Right hindlimb (tissue), 1 donor: ENCODE data around the gene ADAMTS3.

Experiments used
- DNase-seq: peaks from one replicate; pipeline ENCODE4 v3.0.0-alpha.2; 2018

The ADAMTS3 gene

DNA sequence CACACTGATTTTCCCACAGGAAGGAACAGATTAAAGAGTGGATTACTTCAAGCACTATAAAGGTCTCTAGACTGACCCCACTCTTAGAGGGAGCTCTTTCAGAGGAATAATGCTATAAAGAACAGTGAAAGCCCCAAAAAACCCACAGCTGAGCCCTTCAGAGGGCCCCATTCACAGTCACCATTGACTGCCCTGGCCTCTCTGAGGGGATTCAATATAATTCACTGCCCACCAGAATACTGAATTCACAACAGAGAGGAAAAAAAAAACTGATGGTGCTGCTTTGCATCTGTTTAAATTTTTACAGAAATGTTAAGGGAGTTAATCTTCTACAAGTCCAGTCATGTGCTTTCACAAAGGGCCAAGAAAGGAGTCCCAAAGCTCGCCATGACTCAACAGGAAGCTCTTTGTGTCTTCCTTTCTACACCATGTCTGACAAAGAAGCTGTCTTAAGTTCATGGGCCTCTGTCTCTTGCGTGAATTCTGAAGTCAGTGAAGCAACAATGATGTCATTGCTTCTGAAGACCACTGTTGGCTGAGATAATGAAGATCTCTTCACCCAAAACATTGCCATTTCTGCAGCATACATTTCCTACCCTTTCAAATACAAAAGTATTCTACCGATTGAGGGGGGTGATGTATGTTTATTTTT lies 174.9 kb downstream of the ADAMTS3 start:
- DNase-seq = no peak

DNA sequence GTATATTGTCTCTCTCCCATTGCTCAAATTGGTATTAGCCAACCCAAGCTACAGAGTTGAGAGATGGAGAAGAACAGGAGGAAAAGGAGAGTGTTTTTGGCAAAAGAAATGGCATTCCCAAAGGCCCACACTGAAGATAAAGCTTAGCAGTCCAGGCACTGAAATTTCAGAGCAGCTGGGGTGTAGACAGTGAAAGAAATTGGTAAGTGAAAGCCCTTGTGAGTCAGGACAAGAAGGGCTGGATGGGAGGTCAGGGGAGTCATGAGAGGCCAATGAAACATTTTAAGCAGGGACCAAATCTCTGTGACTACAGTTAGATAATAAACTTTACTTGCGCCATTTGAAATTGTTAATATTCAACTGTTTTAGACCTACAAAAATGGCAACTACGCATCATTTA lies 177.7 kb downstream of the ADAMTS3 start:
- DNase-seq = no peak

- DNase-seq = no peak
Measured at GRCh38 chr4:72390409-72390808, 178.6 kb downstream of the ADAMTS3 start.

GRCh38 chr4:72388521-72388920 lies 180.5 kb downstream of the ADAMTS3 start:
- no peak for DNase-seq

DNA sequence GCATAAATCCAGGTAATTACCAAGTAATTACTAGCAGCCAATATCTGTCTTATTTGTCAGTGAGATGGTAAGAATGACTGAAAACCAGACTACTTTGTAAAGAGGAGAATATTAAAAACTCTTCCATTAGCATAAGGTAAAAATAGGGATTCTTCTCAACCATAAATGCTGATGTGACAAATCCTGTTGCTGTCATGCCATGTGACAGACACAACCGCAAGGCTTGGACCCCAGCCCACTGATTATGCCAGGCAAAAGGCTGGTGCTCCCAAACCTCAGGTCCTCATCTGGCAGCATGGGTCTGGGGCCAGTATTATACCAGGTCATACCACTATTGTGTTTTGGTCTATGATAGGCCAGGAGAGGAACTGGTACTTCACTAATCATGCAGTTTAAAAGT lies 181.1 kb downstream of the ADAMTS3 start:
- DNase-seq = no peak

- no peak for DNase-seq
Measured at GRCh38 chr4:72383439-72383838, 185.6 kb downstream of the ADAMTS3 start.

DNA sequence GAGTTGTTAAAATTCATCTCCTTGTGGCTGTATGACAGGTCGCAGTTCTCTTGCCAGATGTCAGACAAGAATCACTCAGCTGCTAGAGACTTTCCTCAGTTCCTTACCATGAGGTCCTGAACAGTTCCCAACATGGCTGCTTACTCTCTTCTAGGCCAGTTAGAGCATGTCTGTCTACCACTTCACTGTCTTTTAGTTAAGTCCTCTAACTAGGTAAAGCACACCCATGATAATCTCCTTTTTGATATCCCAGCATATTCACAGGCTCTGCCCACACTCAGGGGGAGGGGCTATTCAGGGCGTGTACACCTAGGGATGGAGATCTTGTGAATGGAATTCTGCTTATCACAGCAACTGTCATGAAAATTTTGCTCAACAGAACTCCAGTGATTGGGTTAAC lies 190.1 kb downstream of the ADAMTS3 start:
- no peak for DNase-seq

DNA sequence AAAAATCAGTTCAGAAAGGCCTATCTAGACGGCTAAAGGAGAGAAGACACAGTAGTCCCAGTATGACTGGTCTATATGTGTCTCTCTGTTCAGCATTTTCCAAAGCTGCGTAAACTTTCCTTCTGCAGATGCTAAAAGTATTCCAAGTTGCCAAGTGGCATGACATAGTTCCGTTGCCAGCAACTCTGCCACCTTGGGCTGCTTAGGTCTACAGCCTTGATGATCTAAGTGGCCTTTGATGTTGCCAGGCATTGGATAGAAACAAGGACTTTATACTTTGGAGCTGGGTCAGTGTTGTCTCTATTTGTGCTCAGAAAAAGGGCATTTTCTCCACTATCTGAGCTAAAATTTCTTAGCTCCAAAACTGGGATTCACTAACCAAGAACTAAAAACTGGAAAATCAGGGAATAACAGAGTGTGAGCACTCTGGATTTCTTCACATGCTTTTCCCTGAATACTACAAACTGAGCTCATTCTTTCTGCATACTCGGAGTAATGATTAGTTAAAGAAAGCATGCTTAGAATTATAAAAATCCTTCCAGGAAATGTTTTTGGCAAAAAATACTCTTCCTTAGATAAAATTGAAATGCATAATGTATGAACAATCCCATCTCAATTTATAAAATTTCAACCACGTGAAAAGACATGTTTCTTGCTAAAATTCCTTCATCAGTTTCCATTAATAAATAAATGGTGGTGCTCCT lies 191.4 kb downstream of the ADAMTS3 start:
- no peak for DNase-seq

GRCh38 chr4:72376901-72377300 lies 192.1 kb downstream of the ADAMTS3 start:
- DNase-seq = no peak

- DNase-seq = peak; percentile 45
Measured at GRCh38 chr4:72375073-72375736, 193.8 kb downstream of the ADAMTS3 start.

GRCh38 chr4:72374159-72374558 lies 194.9 kb downstream of the ADAMTS3 start:
- DNase-seq = no peak

DNA sequence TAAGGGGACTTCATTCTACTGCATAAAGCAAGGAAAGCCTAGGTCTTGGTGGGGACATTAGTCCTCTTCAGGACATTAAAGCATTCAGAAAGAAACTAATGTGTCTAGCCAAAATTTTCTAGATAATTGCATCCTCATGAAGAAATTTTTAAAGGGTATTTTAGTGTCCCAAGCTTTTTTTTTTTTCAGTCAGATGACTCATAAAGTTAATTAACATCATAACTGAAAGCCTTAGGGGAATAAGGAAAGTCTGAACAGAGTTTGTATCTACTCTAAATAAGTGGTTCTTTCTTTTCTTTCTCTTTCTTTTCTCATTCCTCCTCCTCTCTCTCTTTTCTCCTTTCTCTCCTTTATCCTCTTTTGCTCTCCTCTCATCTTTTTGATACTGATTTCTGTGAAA lies 202.4 kb downstream of the ADAMTS3 start:
- DNase-seq = no peak

- DNase-seq = no peak
Measured at GRCh38 chr4:72365981-72366380, 203.0 kb downstream of the ADAMTS3 start.

DNA sequence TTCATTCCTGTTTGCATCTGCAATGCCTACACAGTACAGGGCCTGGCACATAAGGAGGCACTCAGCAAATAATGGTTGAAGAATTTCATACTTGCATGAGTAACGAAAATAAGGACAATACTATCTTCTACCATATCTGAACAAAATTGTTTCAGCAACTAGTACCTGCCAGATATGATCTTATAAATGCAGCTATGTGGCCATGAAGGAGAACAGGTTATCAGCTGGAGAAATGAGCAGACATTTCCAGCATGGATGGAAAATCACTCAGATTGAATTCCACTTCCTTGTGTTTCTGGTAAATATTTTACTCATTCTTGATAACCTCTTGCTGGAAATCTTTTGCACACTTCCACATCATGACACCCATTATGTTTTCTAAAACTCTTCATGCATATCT lies 204.0 kb downstream of the ADAMTS3 start:
- no peak for DNase-seq

DNA sequence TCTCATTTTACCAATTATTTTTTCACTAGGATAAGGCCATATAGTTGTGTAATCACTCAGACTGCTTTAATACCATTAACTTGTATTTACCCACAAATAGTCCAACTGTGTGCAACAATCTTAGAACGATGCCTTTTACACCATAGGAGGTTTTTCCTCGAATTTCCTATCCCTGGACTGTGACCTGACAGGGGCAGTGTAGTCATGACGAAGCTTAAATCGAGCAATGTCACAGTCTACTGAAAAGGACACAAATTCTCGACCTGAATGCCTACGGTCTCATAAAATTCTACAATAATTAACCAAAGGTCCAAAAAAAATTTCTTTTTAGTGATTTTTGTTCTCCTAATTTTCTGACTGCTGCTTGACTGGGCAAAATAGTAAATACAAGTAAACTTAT lies 208.9 kb downstream of the ADAMTS3 start:
- no peak for DNase-seq

DNA sequence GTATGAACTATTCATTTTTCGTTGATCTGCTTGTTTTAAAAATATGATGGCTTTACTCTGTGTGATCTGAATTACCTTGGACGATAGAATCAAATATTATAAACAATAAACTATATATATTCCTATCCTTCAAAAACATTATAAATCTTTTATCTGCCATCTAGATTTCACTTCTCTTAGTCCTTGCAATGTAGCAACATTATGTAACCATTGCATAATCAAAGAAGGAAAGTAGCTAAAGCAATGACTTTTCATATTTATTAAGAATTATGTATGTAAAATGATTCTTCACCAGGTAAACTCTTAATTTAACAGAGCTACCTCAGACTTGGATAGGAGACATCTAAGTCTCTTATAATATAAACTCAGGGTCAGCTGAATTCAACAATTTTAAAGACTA lies 210.5 kb downstream of the ADAMTS3 start:
- no peak for DNase-seq

GRCh38 chr4:72357908-72358307 lies 211.1 kb downstream of the ADAMTS3 start:
- no peak for DNase-seq

GRCh38 chr4:72352711-72353110 lies 216.3 kb downstream of the ADAMTS3 start:
- no peak for DNase-seq

- no peak for DNase-seq
Measured at GRCh38 chr4:72351521-72351920, 217.5 kb downstream of the ADAMTS3 start.

DNA sequence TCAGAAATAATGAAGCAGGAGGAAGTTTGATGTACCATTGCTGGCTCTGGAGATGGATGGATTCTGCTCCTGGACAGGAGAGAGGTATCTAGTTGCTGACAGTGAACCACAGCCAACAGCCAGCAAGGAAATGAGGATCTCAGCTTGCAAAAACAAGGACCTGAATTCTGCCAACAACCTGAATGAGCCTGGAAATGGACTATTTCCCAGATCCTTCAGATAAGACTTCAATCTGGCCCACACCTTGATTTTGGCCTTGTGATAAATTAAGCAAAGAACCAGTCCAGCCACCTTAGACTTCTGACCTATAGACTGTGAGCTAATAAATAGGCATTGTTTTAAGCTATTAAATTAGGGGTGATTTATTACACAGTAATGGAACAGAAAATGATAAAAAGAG lies 220.3 kb downstream of the ADAMTS3 start:
- no peak for DNase-seq

GRCh38 chr4:72344418-72344817 lies 224.6 kb downstream of the ADAMTS3 start:
- no peak for DNase-seq

DNA sequence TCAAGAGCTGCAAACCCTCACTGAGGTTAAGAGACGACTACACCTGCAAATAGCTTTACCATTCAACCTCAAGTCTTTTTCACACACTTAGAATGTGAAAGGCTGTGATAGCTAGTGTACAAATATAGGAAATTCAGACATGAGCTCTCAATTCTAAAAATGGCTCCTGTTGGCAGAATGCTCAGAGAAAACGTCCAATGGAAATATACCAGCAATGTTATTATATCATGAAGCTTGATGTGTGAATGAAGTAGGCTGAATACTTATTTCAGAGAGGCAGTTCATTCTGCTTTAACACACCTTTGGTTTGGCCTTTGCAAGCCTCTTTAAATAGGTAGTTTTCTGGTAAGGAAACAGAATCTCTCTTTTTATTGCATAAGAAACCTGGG lies 227.6 kb downstream of the ADAMTS3 start:
- no peak for DNase-seq

GRCh38 chr4:72340803-72341431 lies 228.1 kb downstream of the ADAMTS3 start:
- DNase-seq = no peak

DNA sequence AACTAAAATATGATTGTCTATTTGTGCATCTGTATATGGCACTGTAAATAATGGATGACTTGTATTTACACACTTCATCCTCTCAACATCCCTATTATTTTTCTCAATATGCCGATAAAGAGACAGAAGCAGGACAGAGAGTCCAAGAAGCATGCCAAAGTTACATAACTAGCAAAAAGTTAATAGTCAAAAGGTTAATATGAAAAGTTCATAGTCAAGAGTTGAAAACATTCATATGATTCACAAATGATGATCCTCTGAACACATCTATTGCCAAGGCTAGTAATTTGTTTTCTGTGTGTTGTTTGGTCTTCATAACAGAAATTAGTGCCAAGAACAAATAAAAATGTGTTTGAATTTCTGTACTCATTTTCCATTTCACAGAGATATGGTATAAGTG lies 231.0 kb downstream of the ADAMTS3 start:
- DNase-seq = no peak
